C4-2B (cell line): ENCODE results near the gene SMIM27.

Source experiments
- CTCF ChIP-seq: fragments of 450-650 bp; conservative IDR thresholded peaks from 2 replicates; pipeline ENCODE4 v1.5.1; 2017; ENCODE audit warnings: mild to moderate bottlenecking
- ZFX ChIP-seq: fragments of 450-650 bp; IDR thresholded peaks from 2 replicates; pipeline ENCODE4 v1.6.1; 2017

GRCh38 chr9:32577316-32577715 is 25.2 kb downstream of the SMIM27 start:
- TF ChIP-seq CTCF: no peak
- TF ChIP-seq ZFX: no peak
